ENCODE results near the gene ZNF580.

Gene ZNF580

DNA sequence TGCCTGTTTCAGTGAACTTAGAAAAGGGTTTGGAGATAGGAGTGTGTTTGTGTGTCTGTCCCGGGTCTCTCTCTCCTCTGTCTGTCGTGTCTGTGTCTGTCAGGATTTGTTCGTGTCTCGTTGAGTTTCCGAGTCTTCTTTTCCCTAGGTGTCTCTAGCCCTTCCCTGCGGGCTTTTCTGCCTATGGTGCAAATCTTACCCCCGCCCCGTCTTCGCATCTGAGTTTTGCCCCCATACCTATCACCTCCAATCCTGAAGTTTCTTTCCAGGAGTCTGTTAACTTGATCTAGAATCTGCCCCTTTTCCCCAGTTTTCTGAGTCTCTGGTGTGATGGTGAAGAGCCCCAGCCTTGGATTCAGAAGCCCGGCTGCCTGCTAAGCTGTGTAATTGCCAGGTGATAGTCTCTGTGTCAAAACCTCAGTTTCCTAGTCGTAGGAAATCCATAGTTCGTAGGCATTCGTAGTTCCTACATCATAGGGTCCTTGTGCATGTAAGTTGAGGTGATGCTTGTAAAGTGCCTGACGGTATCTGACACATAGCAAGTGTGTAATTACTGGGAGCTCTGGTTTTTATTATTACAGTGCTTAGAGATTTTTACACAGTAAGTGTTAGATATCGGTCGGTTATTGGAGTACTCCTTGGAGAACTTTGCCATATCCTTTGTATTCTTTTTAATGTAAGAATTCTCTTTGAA lies 35.0 kb downstream of the ZNF580 start:
- Histone ChIP-seq H3K4me3 (ENCODE audit: low read length) (peak overlapping the region; percentile 83), H3K27me3 (ENCODE audit: control insufficient read depth, insufficient read depth, low read length) (no peaks in the 10 kb centered on the region), H3K9ac (ENCODE audit: low read length) (peak overlapping the region; percentile 88), H3K27ac (ENCODE audit: low read depth, low read length) (peak overlapping the region; percentile 73), H3K4me1 (ENCODE audit: control insufficient read depth, insufficient read depth, low read length) (peaks cover 13% of the 10 kb centered on the region), H3K36me3 (ENCODE audit: control insufficient read depth, insufficient read depth, low read length) (peaks cover 19% of the 10 kb centered on the region)

DNA sequence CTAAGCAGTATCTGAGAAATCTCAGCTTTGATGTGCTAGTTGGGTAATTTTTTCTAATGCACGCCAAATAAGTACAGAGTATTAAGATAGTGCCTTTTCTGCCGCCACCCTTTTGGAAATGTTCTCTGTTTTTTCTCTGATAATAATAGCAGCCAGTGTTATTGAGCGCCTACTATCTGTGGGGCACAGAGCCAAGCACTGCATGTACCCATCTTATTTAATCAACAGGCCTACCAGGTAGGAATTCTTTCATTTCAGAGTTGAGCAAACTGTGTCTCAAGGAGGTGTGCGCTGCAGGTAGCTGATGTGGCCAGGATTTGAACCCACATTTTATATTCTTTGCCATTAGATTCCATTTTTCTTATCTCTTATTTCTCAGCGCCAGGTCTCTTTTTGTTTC lies 35.6 kb downstream of the ZNF580 start:
- Histone ChIP-seq H3K9ac (ENCODE audit: low read length) (no peak overlapping the region), H3K36me3 (ENCODE audit: control insufficient read depth, insufficient read depth, low read length) (peaks cover 19% of the 10 kb centered on the region), H3K4me3 (ENCODE audit: low read length) (peak overlapping the region; percentile 83), H3K27me3 (ENCODE audit: control insufficient read depth, insufficient read depth, low read length) (no peaks in the 10 kb centered on the region), H3K4me1 (ENCODE audit: control insufficient read depth, insufficient read depth, low read length) (peaks cover 13% of the 10 kb centered on the region), H3K27ac (ENCODE audit: low read depth, low read length) (no peak overlapping the region)

DNA sequence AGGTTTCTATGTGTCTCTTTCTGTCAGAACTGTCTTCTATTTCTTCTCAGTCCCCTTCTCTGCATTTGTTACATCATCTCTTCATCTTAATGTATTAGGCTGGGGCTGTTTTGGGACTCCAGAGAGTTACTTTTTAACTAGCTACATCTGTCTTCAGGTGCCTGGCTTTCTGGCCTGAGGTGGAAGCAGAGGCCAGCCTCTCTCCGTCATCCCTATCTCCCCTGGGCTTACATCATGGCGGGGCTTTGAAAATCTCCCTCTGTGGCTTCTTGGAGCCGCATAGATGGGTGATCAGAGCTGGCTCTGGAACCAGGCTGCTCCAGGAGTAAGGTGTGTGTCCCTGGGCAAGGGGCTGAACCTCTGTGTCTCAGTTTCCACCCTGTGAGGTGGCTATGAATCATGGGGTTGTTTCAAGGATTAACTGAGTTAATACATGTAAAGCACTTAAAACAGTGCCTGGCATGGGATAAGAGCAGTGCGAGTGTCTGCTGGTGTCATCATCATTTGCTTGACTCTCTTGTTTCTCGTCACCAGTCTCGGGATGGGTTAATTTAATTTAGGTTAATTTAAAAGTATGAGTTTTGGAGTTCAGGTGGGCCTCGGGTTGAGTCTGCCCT lies 36.2 kb downstream of the ZNF580 start:
- Histone ChIP-seq H3K36me3 (ENCODE audit: control insufficient read depth, insufficient read depth, low read length) (peaks cover 19% of the 10 kb centered on the region), H3K4me3 (ENCODE audit: low read length) (peak overlapping the region; percentile 83), H3K27me3 (ENCODE audit: control insufficient read depth, insufficient read depth, low read length) (no peaks in the 10 kb centered on the region), H3K9ac (ENCODE audit: low read length) (no peak overlapping the region), H3K4me1 (ENCODE audit: control insufficient read depth, insufficient read depth, low read length) (peaks cover 13% of the 10 kb centered on the region), H3K27ac (ENCODE audit: low read depth, low read length) (no peak overlapping the region)

DNA sequence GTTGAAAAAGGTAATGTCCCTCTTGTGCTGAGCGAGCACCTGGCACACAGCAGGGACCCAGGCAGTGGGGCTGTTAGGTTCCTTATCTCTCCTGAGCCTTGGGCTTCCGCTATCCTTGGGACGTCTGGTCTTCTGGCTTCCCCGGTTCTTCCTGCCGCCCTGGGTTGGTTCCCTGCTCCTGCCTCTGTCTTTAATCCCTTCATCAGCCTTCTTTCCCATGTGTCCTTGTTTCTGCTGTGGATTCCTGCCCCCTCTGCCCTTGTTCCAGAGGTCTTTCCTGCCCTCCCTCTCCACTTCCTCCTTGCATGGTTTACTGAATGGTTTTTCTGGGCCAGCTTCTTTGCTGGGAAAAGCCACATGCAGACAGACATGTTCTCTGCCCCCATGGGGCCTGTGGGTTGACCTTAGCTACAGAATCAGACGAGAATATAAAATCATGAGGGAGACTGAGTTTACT lies 36.8 kb downstream of the ZNF580 start:
- H3K4me1 ChIP-seq (ENCODE audit: control insufficient read depth, insufficient read depth, low read length) = peaks cover 13% of the 10 kb centered on the region
- no peaks in the 10 kb centered on the region for H3K27me3 ChIP-seq (ENCODE audit: control insufficient read depth, insufficient read depth, low read length)
- H3K27ac ChIP-seq (ENCODE audit: low read depth, low read length) = no peak overlapping the region
- peaks cover 16% of the 10 kb centered on the region for H3K36me3 ChIP-seq (ENCODE audit: control insufficient read depth, insufficient read depth, low read length)
- H3K4me3 ChIP-seq (ENCODE audit: low read length) = no peak overlapping the region
- no peak overlapping the region for H3K9ac ChIP-seq (ENCODE audit: low read length)

DNA sequence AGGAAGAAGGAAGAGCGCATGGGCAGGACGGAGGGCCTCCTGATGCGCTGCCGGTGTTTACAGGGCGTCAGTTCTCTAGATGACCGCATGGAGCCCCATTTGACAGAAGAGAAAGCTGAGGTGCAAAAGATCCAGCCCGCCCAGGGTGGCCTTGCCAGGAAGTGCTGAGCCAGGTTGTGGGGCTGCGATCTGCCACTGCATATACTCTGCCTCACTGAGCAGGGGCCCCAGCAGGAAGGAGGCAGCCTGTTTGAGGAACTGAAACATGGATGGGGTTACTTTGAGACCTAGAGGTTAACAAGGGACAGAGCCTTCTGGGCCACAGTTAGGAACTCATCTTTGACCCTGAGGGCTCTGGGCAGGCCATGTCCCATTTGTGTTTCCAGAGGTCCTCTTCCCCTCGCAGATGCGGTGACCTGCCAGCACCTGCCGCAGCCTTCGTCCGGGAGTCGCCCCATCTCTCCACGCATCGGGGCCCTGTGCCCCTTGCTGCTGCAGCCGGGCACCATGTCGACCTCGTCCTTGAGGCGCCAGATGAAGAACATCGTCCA lies 37.4 kb downstream of the ZNF580 start:
- Histone ChIP-seq H3K4me3 (ENCODE audit: low read length) (no peak overlapping the region), H3K9ac (ENCODE audit: low read length) (no peak overlapping the region), H3K4me1 (ENCODE audit: control insufficient read depth, insufficient read depth, low read length) (peaks cover 13% of the 10 kb centered on the region), H3K36me3 (ENCODE audit: control insufficient read depth, insufficient read depth, low read length) (peaks cover 16% of the 10 kb centered on the region), H3K27me3 (ENCODE audit: control insufficient read depth, insufficient read depth, low read length) (no peaks in the 10 kb centered on the region), H3K27ac (ENCODE audit: low read depth, low read length) (no peak overlapping the region)

DNA sequence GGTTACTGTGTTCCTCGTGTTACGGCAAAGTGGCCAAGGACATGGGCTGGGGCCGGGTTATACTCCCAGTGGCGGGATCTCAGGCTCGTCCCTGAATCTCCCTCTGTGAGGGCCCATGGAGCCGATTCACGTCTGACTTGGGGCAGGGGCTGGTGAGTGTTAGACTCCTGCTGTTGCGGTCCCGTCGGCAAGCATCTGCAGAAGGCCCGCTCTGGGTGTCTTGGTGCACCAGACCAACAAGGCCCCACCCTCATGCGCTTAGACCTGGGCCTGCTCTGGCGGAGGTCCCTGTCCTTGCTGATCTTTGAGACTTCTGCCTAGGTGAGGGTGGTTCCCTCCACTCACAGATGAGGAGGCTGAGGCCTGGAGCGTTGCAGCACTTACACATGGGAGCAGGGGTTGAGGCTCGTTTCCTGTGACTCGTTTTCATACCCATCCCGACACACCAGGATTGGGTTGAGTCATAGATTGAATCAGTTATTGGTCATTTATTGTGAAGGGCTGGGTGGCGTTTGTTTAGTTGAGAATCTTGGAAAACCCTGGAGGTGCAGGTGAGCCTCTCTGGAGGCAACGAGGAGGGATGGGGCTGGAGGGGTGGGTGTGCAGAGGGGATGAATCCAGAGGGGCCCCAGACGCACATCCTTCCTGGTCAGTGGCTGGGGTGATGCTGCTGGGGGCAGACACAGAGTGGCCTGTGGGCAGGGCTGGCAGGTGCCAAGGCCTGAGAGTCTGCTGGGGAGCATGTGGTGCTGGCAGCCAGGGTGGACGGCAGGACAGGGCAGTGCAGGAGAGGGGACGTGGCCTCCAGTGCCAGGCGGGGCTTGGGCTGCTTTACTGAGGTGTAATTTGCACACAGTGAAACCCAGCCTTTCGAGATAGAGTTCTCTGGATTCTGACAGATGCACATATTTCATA lies 38.8 kb downstream of the ZNF580 start:
- H3K4me1 ChIP-seq (ENCODE audit: control insufficient read depth, insufficient read depth, low read length) = peaks cover 13% of the 10 kb centered on the region
- no peak overlapping the region for H3K4me3 ChIP-seq (ENCODE audit: low read length)
- H3K27ac ChIP-seq (ENCODE audit: low read depth, low read length) = no peak overlapping the region
- H3K27me3 ChIP-seq (ENCODE audit: control insufficient read depth, insufficient read depth, low read length) = no peaks in the 10 kb centered on the region
- no peak overlapping the region for H3K9ac ChIP-seq (ENCODE audit: low read length)
- H3K36me3 ChIP-seq (ENCODE audit: control insufficient read depth, insufficient read depth, low read length) = peaks cover 19% of the 10 kb centered on the region

DNA sequence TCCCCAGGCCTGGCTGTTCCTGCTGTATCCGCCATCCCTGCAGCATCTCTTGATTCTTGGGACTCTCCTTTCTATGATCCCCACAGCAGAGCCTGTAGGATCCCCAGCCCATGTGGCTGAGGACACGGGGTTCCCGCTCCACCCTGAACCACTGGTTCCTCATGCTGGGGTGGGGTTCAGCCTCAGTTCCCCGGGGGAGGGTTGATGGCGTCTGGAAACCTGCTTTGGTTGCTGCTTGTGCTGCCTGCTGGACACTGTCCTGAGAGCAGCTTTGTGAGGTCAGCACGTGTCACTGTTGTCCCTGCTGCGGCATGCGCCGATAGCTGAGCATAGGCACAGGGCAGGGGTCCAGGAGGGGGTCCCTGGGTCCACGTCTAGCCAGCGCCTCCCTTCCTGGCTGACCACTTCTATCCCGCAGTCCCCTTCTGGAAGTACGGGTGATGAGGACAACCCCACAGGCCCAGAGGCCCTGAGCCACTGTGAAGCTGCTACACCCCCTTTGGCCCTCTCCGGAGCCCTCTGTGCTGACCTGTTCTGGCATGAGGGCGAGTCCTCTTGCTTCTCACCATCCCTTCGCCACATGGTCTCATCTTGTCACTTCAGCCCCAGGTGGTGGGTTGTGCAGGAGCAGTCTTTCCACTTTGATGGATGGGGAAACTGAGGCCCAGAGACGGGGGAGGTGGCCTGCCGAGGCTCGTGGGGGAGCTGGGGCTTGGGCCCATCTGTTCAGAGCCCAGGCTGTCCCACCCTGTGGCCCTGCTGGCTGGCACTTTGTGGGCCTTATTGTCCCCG lies 39.7 kb downstream of the ZNF580 start:
- no peak overlapping the region for H3K9ac ChIP-seq (ENCODE audit: low read length)
- no peaks in the 10 kb centered on the region for H3K27me3 ChIP-seq (ENCODE audit: control insufficient read depth, insufficient read depth, low read length)
- H3K36me3 ChIP-seq (ENCODE audit: control insufficient read depth, insufficient read depth, low read length) = peaks cover 23% of the 10 kb centered on the region
- no peak overlapping the region for H3K27ac ChIP-seq (ENCODE audit: low read depth, low read length)
- no peak overlapping the region for H3K4me3 ChIP-seq (ENCODE audit: low read length)
- H3K4me1 ChIP-seq (ENCODE audit: control insufficient read depth, insufficient read depth, low read length) = peaks cover 13% of the 10 kb centered on the region

DNA sequence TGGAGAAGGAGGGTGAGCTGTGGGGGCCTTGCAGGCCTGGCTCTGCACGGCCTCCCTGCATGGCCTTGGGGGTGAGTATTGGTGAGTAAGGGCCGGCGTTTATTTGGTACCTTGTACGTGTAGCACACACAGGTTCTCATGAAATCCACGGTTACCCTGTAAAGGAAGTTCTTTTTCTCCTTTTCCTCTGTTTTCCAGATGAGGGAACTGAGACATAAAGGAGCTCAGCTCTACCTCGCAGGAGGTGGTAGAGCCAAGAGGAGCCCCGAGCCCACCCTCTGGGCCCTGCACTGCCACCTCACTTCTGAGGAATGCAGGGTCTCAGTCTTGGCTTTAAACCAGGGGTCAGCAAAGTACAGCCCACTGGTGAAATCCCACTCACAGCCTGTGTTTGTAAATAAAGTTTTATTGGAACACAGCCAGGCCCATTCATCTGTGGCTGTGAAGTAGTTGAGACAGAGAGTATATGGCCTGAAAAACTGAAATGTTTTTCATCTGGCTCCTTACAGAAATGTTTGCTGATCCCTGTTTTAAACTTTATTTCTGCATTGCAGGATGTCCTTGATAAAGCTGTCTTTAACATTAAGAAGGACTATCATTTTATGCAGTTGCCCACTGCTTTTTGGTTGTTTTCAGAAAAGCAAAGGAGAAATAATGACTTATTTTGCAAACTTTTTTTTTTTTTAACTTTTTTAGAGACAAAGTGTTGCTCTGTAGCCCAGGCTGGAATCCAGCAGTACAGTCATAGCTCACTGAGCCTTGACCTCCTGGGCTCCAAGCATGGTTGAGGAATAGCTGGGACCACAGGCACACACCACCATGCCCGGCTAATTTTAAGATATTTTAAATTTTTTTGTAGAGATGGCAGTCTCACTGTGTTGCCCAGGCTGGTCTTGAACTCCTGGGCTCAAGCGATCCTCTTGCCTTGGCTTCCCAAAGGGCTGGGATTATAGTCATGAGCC lies 40.6 kb downstream of the ZNF580 start:
- Histone ChIP-seq H3K36me3 (ENCODE audit: control insufficient read depth, insufficient read depth, low read length) (peaks cover 28% of the 10 kb centered on the region), H3K27me3 (ENCODE audit: control insufficient read depth, insufficient read depth, low read length) (no peaks in the 10 kb centered on the region), H3K9ac (ENCODE audit: low read length) (no peak overlapping the region), H3K27ac (ENCODE audit: low read depth, low read length) (no peak overlapping the region), H3K4me3 (ENCODE audit: low read length) (no peak overlapping the region), H3K4me1 (ENCODE audit: control insufficient read depth, insufficient read depth, low read length) (peaks cover 5% of the 10 kb centered on the region)

DNA sequence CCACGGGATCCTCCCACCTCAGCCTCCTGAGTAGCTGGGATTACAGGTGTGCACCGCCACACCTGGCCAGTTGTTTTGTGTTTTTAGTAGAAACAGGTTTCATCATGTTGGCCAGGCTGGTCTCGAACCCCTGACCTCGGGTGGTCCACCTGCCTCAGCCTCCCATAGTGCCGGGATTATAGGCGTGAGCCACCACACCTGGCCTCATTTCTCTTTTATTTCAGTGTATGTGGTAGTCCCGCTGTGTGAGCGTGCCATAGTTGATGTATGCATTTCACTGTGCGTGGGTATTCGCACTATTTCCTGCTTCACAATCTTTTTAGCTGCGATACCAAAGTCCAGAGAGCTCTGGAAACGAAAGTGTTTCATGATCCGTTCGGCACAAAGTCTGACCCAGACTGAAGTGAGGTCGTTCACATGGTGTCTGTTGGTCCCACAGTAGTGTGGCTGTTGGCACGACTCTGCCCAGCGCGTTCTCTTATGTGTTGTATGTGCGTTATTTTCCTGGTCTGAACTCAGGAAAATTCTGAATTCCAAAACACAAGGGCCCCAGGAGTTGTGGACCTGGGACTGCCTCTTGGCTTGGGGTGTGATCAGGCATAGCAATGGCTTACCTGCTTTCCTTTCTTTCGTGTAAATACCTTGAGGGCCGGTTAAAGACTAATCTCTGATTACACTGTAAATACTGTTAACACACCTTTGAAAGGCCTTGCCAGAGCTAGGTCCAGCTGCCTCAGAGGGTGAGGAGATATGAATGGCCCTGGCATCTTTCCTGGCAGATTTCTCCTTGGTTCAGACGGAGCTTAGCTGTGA lies 42.9 kb downstream of the ZNF580 start:
- no peak overlapping the region for H3K27ac ChIP-seq (ENCODE audit: low read depth, low read length)
- no peaks in the 10 kb centered on the region for H3K27me3 ChIP-seq (ENCODE audit: control insufficient read depth, insufficient read depth, low read length)
- peaks cover 22% of the 10 kb centered on the region for H3K36me3 ChIP-seq (ENCODE audit: control insufficient read depth, insufficient read depth, low read length)
- H3K4me3 ChIP-seq (ENCODE audit: low read length) = no peak overlapping the region
- no peak overlapping the region for H3K9ac ChIP-seq (ENCODE audit: low read length)
- H3K4me1 ChIP-seq (ENCODE audit: control insufficient read depth, insufficient read depth, low read length) = no peaks in the 10 kb centered on the region

DNA sequence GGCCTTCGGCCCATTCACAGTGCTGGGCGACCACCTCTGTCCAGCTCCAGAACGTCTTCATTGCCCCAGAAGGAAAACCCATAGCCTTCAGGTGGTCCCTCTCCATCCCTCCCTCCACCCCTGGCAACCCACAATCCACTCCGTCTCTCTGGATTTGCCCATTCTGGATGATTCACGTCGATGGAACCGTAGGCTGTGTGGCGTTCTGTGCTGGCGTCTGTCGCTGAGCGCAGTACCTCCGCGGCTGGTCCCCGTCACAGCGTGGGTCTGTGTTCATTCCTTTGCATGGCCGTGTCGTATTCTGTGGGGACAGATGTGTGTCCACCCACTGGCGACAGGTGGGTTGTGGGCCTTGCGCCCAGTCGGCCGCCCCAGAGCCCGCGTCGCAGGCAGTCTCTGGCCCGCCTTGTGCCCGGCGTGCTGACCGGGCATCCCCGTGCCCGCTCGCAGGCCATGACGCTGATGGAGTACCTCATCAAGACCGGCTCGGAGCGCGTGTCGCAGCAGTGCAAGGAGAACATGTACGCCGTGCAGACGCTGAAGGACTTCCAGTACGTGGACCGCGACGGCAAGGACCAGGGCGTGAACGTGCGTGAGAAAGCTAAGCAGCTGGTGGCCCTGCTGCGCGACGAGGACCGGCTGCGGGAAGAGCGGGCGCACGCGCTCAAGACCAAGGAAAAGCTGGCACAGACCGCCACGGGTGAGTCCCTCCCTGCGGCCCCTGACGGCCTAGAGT lies 44.3 kb downstream of the ZNF580 start:
- Histone ChIP-seq H3K9ac (ENCODE audit: low read length) (no peak overlapping the region), H3K4me3 (ENCODE audit: low read length) (no peak overlapping the region), H3K27me3 (ENCODE audit: control insufficient read depth, insufficient read depth, low read length) (no peaks in the 10 kb centered on the region), H3K36me3 (ENCODE audit: control insufficient read depth, insufficient read depth, low read length) (peaks cover 23% of the 10 kb centered on the region), H3K27ac (ENCODE audit: low read depth, low read length) (no peak overlapping the region), H3K4me1 (ENCODE audit: control insufficient read depth, insufficient read depth, low read length) (no peaks in the 10 kb centered on the region)

All from rectal smooth muscle tissue (tissue), 1 donor.